Kasumi-1 (cell line): ENCODE data around the gene RAC3.

Experiments used
- DNase-seq, 2 experiments: peaks; one replicate each; lab custom pipeline; 2025; lab: John Stamatoyannopoulos, UW

Gene RAC3

DNA sequence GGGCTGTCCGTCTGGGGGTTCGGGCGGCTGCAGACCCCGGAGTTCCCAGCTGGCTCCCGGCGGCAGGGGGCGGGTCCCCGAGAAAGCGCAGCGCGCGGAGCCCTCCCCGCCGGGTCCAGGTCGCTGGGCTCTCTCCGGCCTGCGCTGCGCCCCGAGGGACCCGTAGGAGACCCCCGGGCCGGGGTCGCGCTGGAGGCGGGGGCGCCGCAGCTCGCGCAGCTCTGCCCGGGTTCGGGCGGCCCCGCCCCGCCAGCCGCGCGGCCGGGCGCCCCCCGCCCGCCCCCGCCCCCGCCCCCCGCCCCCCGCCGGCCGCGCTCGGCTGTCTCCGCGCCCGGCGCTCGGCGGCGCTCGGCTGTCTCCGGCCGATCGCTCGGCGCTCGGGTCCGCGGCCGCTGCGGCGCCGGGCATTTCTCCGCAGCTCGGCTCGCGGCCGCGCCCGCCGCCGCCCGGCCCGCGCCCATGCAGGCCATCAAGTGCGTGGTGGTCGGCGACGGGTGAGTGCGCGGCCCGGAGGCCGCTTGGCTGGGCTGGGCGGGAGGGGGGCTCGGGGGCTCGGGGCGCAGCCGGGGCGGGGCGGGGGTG is at the start of gene RAC3:
Gene RAC3 (plus strand): TSS at position 376 of the 582 bp plus-strand sequence. CDS start 84 bp downstream, at position 460.
- DNase-seq = peak; percentile 35 to 39

DNA sequence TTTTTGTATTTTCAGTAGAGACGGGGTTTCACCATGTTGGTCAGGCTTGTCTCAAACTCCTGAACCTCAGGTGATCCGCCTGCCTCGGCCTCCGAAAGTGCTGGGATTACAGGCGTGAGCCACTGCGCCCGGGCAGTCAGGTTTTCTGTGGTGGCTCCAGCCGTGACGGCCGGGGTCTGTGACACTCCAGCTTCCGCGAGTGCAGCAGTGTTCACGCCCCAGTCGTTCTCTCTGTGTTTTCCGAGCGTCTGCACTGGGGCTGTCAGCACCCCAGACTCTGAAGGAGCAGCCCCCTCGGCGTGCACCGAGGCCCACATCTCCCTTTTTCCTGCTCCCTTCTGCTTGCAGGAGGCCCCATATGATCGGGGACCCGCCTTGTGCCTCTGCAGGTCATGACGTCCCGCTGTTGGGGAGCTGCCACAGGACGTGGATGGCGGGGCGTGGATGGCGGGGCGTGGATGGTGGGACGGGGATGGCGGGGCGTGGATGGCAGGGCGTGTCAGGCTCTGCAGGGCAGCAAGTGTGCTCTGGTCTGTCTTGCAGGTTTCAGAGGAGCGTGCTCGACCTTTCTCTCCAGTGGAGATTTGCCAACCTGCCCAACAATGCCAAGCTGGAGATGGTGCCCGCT is 48.4 kb upstream of the RAC3 start:
- DNase-seq = no peak

DNA sequence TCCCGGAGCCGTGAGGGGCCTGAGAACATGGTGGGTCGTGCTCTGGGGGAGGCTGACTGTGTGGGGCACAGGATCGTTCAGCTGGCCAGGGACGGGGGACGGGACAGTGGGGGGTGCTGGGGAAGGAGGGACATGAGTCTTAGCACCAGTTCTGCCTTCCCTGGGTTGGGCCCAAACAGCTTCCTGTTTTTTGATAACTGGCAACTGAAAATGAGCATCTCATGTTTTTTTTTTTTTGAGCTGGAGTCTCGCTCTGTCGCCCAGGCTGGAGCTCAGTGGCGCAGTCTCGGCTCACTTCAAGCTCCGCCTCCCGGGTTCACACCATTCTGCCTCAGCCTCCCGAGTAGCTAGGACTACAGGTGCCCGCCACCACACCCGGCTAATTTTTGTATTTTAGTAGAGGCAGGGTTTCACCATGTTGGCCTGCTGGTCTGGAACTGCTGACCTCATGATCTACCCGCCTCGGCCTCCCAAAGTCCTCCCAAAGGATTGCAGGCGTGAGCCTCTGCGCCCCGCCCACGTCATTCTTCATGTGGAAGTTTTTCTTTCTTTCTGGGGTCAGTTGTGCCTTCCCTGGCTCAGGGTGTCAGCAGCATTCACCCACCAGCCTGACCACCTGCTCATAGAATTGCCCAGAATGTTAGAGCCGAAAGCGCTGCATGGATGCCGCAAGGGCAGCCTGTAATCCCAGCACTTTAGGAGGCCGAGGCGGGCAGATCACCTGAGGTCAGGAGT is 47.7 kb upstream of the RAC3 start:
- DNase-seq = no peak

GRCh38 chr17:81984773-81985410 is 46.6 kb upstream of the RAC3 start:
- no peak for DNase-seq

- no peak for DNase-seq
These were observed 44.9 kb upstream of the RAC3 start for GRCh38 chr17:81986606-81987005.

GRCh38 chr17:81987161-81987770 is 44.2 kb upstream of the RAC3 start:
- DNase-seq = no peak

GRCh38 chr17:81990836-81991683 is 40.4 kb upstream of the RAC3 start:
- DNase-seq = no peak

- no peak for DNase-seq
These were observed 39.7 kb upstream of the RAC3 start for GRCh38 chr17:81991684-81992305.

- DNase-seq = no peak
These were observed 39.0 kb upstream of the RAC3 start for GRCh38 chr17:81992306-81993102.

- no peak for DNase-seq
These were observed 37.5 kb upstream of the RAC3 start for GRCh38 chr17:81993729-81994592.

GRCh38 chr17:81994593-81995462 is 36.6 kb upstream of the RAC3 start:
- no peak for DNase-seq

- no peak for DNase-seq
These were observed 35.8 kb upstream of the RAC3 start for GRCh38 chr17:81995463-81996231.

- no peak for DNase-seq
These were observed 35.2 kb upstream of the RAC3 start for GRCh38 chr17:81996232-81996756.

DNA sequence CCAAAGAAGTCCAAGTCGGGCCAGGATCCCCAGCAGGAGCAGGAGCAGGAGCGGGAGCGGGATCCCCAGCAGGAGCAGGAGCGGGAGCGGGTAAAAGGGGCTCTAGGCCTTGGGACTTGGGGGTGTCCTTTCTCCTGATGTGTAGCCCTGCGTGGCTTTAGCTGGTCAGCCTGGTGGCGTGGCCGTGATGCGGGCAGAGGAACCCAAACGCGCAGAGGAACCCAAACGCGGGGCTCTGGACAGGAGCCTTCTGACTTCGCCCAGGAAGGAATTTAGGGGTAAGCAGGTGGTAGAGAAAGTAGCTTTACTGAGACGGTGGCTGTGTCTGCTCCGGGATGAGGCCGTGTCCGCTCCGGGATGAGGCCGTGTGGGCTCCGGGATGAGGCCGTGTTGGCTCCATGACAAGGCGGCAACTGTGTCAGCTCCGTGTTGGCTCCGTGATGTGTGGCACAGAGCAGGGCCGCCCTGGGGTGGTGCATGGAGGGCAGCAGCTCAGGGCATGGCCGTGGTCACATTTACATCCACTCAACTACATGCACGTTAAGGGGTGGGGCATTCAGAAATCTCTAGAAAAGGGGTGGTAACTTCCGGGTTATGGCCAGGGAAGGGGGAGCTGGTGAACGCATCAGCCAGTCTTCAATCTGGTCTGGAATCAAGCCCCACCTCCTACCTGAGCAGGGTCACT is 34.6 kb upstream of the RAC3 start:
- DNase-seq = no peak

- no peak for DNase-seq
These were observed 33.3 kb upstream of the RAC3 start for GRCh38 chr17:81998212-81998611.

DNA sequence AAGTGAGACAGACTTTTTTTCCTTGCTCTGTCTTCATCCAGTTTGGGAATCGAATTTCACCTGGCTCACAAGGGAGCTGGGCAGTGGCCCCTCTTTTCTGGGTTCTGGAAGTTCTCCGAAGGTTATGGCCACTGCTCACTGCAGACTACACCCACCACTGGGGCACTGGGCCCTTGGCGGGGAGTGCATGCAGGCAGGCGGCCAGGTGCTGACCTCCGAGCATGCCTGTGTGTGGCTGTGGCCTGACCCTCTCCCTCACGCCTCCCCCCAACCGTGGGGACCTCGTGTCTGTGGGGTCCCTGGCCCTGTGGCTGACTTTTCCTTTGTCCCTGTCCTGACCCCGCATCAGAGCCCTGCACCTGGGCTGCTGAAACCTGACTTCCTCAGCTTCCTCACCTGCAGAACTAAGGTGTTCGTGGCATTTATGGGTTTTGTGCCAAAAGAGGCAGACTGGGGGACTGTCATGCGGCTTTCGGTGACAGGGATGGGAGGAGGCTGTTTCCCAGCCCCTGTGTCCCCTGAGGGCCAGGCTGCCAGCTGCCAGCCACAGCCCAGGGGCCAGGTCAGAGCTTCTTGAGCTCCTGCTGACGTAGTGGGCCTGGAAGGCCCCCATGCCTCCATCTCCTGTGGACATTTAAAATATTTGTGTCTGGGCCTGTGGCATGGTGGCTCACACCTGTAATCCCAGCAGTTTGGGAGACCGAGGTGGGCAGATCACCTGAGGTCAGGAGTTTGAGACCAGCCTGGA is 32.6 kb upstream of the RAC3 start:
- no peak for DNase-seq
